Erythroblast (primary cell): ENCODE data around the gene NCAM2.
"Not testable (repeated sequence)": the region's sequence is repeated elsewhere in the genome, so short reads cannot be mapped to it uniquely, and the experiment has no call there.

Experiments used
- DNase-seq, 2 experiments: peaks; one replicate each; lab custom pipeline; 2025; lab: John Stamatoyannopoulos, UW
- GATA1 ChIP-seq: IDR thresholded peaks from 2 replicates; pipeline ENCODE4 v1.6.1; 2011; ENCODE audit warnings: low read depth, mild to moderate bottlenecking, control low read depth, low read length, moderate library complexity
- POLR2A ChIP-seq: IDR thresholded peaks from 2 replicates; pipeline ENCODE4 v1.6.1; 2011; ENCODE audit warnings: mild to moderate bottlenecking, low read length

NCAM2 gene

GRCh38 chr21:21366277-21366676 lies 368.1 kb downstream of the NCAM2 start:
- no peak for DNase-seq
- TF ChIP-seq GATA1 (no peak), POLR2A (no peak)

DNA sequence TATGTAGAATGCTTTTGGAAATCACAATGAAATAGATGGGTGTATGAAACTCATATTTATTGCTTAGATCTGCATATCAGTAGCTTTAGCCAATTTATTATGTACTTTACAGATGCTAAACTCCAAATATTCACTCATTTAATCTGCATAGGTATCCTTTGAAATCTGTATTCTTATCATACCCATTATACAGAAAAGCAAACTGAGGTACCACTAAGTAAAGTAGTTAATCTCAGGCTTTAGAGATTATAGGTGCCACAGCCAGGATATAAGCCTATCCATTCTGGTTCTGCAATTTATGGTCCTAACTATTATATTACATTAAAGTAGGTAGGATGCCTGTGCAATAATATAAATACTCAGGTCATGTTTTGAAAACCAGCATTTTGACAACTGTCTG lies 369.4 kb downstream of the NCAM2 start:
- TF ChIP-seq GATA1 (no peak), POLR2A (no peak)
- no peak for DNase-seq

DNA sequence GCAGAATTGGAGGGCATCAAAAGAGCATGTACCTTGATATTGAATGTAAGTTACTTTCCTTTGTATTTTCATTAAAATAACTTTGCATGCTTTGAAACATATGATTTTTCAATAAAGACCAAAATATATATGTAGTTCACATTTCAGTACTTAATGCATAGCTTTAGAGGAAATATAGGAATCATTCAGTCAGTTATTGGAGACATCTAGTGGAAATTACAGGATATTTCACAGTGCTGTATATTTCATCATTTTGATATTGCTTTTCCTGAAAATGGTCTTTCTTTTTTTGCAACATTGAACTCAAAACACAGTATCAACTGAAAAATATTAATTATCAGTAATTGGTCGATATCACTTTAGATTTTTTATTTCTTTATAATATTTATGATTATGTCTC lies 375.8 kb downstream of the NCAM2 start:
- no peak for TF ChIP-seq GATA1
- no peak for TF ChIP-seq POLR2A
- no peak for DNase-seq

DNA sequence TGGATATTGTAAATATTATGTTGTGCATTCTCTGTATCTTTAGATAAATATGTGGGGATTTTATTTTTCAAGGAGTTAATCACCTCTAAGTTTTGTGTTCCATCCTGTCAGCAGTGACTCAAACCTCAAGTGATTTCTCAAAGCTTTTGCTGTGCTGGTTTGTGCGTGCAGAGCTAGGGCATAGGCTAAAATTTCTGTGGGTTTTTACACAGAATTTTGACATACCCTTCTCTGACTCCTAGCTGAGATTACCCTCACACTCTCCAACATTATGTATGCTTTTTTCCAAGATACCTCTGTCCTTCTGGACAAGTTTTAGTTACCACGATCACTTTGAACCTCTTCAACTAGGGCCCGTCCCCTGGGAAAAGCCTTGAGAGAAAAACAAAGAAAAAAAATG lies 384.9 kb downstream of the NCAM2 start:
- no peak for TF ChIP-seq GATA1
- no peak for TF ChIP-seq POLR2A
- no peak for DNase-seq

- TF ChIP-seq POLR2A (no peak), GATA1 (no peak)
- DNase-seq: no peak
Observed at GRCh38 chr21:21384977-21385376, 386.8 kb downstream of the NCAM2 start.

DNA sequence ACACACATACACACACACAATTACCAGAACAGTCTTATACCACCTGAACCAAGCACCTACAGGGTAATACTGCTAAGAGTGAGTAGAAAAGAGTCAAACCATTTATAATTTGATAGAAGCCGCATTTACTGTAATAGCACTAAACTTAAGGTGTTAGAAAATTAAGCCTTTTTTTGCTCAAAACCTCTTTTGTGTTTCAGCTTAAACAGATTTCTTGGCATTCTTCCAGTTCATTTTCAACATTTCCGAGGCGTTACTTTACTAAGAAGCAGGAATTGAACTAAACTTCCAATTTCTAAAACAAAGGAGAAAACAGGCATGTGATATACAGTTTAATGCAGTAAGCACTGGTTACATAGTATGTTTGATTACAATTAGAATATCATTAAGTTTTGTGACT lies 387.2 kb downstream of the NCAM2 start:
- no peak for DNase-seq
- TF ChIP-seq GATA1: no peak
- no peak for TF ChIP-seq POLR2A

DNA sequence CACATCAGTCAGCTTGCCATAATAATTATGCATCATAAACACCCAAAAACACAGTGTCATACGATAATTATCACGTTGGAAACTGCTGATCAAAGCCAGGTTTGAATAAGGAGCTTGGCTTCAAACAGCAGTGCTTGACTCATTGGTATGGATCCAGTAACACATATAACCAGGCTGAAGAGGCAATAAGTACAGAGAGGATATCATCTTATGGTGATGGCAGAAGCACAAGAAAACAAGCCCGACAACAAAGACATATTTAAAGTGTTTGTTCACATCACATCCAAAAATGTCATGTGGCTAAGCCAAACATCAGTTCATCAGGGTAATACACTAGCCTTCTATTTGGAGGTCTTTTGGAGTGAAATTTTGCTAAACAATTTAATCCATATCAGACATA lies 389.7 kb downstream of the NCAM2 start:
- no peak for DNase-seq
- TF ChIP-seq GATA1 (no peak), POLR2A (no peak)

- TF ChIP-seq POLR2A (no peak), GATA1 (no peak)
- DNase-seq: no peak
Observed at GRCh38 chr21:21394064-21394463, 395.9 kb downstream of the NCAM2 start.

DNA sequence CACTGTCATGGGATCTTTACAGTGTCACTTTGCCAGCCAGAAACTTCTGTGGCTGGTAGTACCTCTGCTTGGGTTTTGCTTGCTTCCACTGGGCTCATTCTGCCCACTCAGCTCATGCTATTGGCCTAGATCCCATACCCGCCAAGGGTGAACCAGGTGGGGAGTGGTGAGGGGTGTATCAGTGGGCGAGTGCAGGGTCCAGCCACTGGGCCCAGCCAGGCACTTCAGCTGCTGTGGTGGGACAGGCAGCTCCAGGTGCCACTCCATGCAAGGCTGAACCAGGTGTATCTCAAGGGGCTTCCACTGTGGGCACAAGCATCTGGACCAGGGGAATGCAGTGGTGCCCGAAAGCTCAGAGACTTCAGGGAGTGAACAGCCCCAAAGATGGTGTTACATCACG lies 398.2 kb downstream of the NCAM2 start:
- TF ChIP-seq POLR2A: no peak
- TF ChIP-seq GATA1: no peak
- no peak for DNase-seq

DNA sequence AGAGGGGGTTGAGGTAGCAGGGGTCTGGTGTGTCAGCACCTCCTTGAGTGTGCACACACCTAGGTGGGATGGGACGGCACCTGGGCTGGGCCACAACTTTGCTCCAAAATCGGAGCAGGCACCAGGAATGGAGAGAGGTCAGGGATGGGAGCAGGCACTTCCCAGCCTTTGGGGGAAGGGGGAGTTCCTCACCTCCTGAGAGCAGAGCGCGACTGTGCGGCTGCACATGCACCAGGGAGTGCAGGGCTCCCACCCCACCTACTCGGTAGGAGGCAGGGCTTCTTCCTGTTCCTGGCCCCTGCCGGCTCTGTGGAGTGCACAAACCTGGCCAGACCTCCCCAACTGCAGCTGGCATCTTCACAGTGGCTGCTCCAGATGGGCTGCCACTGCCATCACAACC lies 399.3 kb downstream of the NCAM2 start:
- no peak for DNase-seq
- no peak for TF ChIP-seq GATA1
- TF ChIP-seq POLR2A: no peak

DNA sequence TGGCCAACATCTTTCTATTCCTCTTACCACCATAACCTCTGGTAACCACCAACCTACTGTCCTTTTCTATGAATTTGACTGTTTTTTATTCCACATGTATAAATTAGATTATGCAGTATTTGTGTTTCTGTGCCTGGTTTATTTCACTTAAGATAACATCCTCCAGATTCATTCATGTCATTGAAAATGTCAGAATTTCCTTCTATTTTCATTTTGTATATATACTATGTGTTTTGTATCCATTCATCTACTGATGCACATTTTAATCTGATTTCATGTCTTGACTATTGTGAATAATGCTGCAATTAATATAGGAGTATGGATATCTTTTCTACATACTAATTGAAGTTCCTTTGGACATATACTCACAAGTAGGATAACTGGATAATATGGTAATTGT lies 403.2 kb downstream of the NCAM2 start:
- no peak for TF ChIP-seq POLR2A
- no peak for TF ChIP-seq GATA1
- no peak for DNase-seq

GRCh38 chr21:21402187-21402586 lies 404.0 kb downstream of the NCAM2 start:
- not testable (repeated sequence) for DNase-seq

DNA sequence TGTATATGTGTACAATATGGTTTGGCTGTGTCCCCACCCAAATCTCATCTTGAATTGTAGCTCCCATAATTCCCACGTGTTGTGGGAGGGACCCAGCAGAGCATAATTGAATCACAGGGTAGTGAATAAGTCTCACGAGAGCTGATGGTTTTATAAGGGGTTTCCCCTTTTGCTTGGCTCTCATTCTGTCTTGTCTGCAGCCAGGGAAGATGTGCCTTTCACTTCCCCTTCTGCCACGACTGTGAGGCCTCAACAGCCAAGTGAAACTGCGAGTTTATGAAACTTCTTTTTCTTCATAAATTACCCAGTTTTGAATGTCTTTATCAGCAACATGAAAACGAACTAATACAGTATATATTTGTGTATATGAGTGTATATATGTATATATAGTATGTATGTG lies 406.1 kb downstream of the NCAM2 start:
- DNase-seq: not testable (repeated sequence)

- no peak for TF ChIP-seq POLR2A
- no peak for DNase-seq
Observed at GRCh38 chr21:21406921-21407320, 408.7 kb downstream of the NCAM2 start.

DNA sequence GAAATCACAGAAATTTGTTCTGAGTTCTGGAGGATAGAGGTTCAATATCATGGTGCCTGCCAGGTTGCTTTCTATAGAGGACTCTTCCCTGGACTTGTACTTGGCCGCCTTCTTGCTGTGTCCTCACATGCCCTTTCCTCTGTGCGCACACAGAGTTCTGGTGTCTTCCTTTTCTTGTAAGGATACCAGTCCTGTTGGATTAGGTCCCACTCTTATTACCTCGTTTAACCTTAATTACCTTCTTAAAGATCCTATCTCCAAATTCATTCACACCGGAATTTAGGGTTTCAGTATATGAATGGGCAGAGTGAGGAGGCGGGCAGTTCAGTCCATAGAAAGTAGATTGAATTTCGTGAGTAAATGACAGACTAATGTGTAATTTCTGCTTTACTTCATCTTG lies 413.9 kb downstream of the NCAM2 start:
- no peak for DNase-seq
- TF ChIP-seq GATA1 (no peak), POLR2A (no peak)

- no peak for TF ChIP-seq GATA1
- TF ChIP-seq POLR2A: no peak
Observed at GRCh38 chr21:21415741-21416140, 417.5 kb downstream of the NCAM2 start.

DNA sequence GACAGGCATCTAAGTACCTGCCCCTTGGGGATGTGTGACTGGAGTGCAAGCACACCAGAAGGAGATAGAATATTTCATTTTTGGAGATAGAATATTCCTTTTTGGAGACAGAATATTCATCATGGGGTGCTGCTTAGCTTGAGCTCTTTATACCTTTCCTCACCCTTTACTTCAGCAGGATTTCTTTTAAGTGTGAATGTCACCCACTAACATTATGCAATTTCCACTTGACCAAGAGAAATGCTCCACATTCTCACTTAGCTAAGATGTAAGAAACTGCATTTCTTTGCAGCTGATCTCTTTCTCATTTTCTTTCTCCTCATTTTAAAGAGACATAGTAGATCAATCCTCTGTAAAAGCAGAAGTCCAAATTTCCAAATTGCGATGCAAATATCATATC lies 436.7 kb downstream of the NCAM2 start:
- TF ChIP-seq POLR2A (no peak), GATA1 (no peak)
- no peak for DNase-seq

More at GRCh38 chr21:21415741-21416140, 417.5 kb downstream of the NCAM2 start:
- DNase-seq: no peak
